GM12878 (cell line): Measurements from ENCODE around the gene NCAN. TPM values are rescaled to one million over a fixed set of nuclear protein-coding genes. Genes with fewer than 3 reads are reported as not detected.

Experiments used
- ATAC-seq: fragments of 200-7000 bp; cut with Tn5 transposase; 3 replicates; pipeline ENCODE4 v1.9.1; 2020; ENCODE audit warnings: mild to moderate bottlenecking, moderate library complexity
- BruUV-seq: library from RNA; stranded (reverse); fragments of 400-500 nt; replicated peaks from 2 replicates; lab custom pipeline; 2021; lab: Mats Ljungman, UMichigan
- CTCF ChIA-PET: fragments of 300-600 bp; sonication (Branson Sonifier 250); formaldehyde crosslinking; extraction: SDS; loops from one replicate; lab custom pipeline; 2021; ENCODE audit warnings: inconsistent platforms; lab: Yijun Ruan, JAX
- POLR2A ChIA-PET: fragments of 350-600 bp; formaldehyde crosslinking; extraction: SDS; loops from one replicate; lab custom pipeline; 2021; ENCODE audit warnings: inconsistent platforms; lab: Charles Lee
- RAD21 ChIA-PET: fragments of 300-600 bp; sonication (Branson Sonifier 250); formaldehyde crosslinking; loops from one replicate; lab custom pipeline; 2023; ENCODE audit warnings: antibody characterized with exemption; ENCODE audit not compliant: unreplicated experiment; lab: Charles Lee
- SMC1A ChIA-PET: fragments of 300-600 bp; sonication (Branson Sonifier 250); formaldehyde crosslinking; loops from one replicate; lab custom pipeline; 2023; ENCODE audit not compliant: unreplicated experiment, uncharacterized antibody; lab: Charles Lee
- DNase-seq: peaks from one replicate; pipeline ENCODE4 v3.0.0-alpha.2; 2011; ENCODE audit warnings: low read depth, low spot score
- FAIRE-seq: peaks from 3 replicates; lab custom pipeline; 2011; peaks lifted over from hg19 to GRCh38; lab: Jason Lieb, UNC
- H2AFZ ChIP-seq: 2 replicates; pipeline ENCODE4 v1.6.0; 2011; ENCODE audit warnings: low read depth, low read length, control low read depth; ENCODE audit not compliant: control insufficient read depth
- H3K27ac ChIP-seq: 2 replicates; pipeline ENCODE4 v1.5.1; 2011; ENCODE audit warnings: control low read depth; ENCODE audit not compliant: control insufficient read depth, insufficient read depth
- H3K27me3 ChIP-seq, 2 experiments: replicated peaks in 1 of 2; 2 replicates each; pipeline versions ENCODE4 v1.6.0 to v1.6.1; 2011; ENCODE audit warnings: low read length in 1 of 2; ENCODE audit not compliant: control insufficient read depth in 2 of 2, insufficient read depth in 2 of 2
- H3K36me3 ChIP-seq, 2 experiments: 2 replicates each; pipeline ENCODE4 v1.5.1; 2011; ENCODE audit warnings: low read length in 1 of 2; ENCODE audit not compliant: control insufficient read depth in 2 of 2, insufficient read depth in 2 of 2
- H3K4me1 ChIP-seq: 2 replicates; pipeline ENCODE4 v1.6.1; 2011; ENCODE audit warnings: mild to moderate bottlenecking, low read length, moderate library complexity, mixed read lengths; ENCODE audit not compliant: control insufficient read depth, insufficient read depth
- H3K4me2 ChIP-seq: 2 replicates; pipeline ENCODE4 v1.6.0; 2011; ENCODE audit warnings: control low read depth; ENCODE audit not compliant: control insufficient read depth, insufficient read depth
- H3K4me3 ChIP-seq: fragments of 200-600 bp; sonication (generic); 2 replicates; pipeline ENCODE4 v1.5.1; 2016
- H3K79me2 ChIP-seq: 2 replicates; pipeline ENCODE4 v1.6.0; 2011; ENCODE audit warnings: low read length; ENCODE audit not compliant: control insufficient read depth, insufficient read depth
- H3K9ac ChIP-seq: 2 replicates; pipeline ENCODE4 v1.8.0; 2011; ENCODE audit warnings: low read length, control low read depth, mixed read lengths; ENCODE audit not compliant: control insufficient read depth, insufficient read depth
- H3K9me3 ChIP-seq: replicated peaks from 3 replicates; pipeline ENCODE4 v1.5.1; 2011; ENCODE audit warnings: mild to moderate bottlenecking, low read length; ENCODE audit not compliant: control insufficient read depth, insufficient read depth
- H4K20me1 ChIP-seq: 2 replicates; pipeline ENCODE4 v1.6.0; 2011; ENCODE audit not compliant: control insufficient read depth, insufficient read depth
- EP300 ChIP-seq, 2 experiments: fragments of 150-350 bp in 1 of 2; IDR thresholded peaks; 2 replicates each; pipeline ENCODE4 v1.6.1; 2011 to 2012; ENCODE audit warnings: low read depth in 2 of 2, low read length in 2 of 2, borderline replicate concordance in 1 of 2, improper control_type of control experiment in 1 of 2, inconsistent platforms in 1 of 2; ENCODE audit not compliant: control insufficient read depth in 1 of 2
- WGBS: methylation state at CpG from one replicate; pipeline ENCODE4 v1.1.6; 2016; ENCODE audit warnings: low lambda C conversion rate; ENCODE audit not compliant: insufficient replicate concordance, insufficient coverage; ENCODE audit errors: missing lambda C conversion rate; 5-methylcytosine and 5-hydroxymethylcytosine counted together
- in situ Hi-C: fragments of 300-500 bp; cut with MboI; formaldehyde crosslinking; loops from 9 replicates; pipeline ENCODE4 v1.14.3; 2018; ENCODE audit warnings: mixed read lengths
- intact Hi-C: fragments of 100-400 bp; cut with micrococcal nuclease; formaldehyde crosslinking; loops from one replicate; pipeline ENCODE4 v1.14.2; 2022; ENCODE audit not compliant: unreplicated experiment
- polyA plus RNA-seq, 11 experiments: library from polyadenylated mRNA; depleted of rRNA in 4 of 11; unstranded in 6 of 11; stranded (reverse) in 5 of 11; fragments of >200 nt; fragmentation: Nextera tagmentation in 4 of 11; fragmentation: Illumina TruSeq in 1 of 11; extraction: Ambion mirVana in 4 of 11; extraction: Trizol in 1 of 11; gene quantifications; 1 replicate in 1 of 11; 2 replicates in 10 of 11; pipeline versions ENCODE4 v1.2.1 to v1.2.3, GENCODE V29; 2011 to 2016; ENCODE audit warnings: inconsistent platforms in 2 of 11, missing spikeins in 2 of 11, low read depth in 1 of 11
- small RNA-seq: library from RNA; depleted of rRNA; stranded (forward); fragments of <200 nt; gene quantifications from one replicate; pipeline ENCODE3, GENCODE V24; 2014
- total RNA-seq, 4 experiments: library from RNA; depleted of rRNA in 3 of 4; stranded (reverse); fragments of >200 nt in 3 of 4; fragmentation: Illumina TruSeq in 1 of 4; extraction: Trizol in 1 of 4; gene quantifications; 2 replicates each; pipeline versions ENCODE4 v1.2.1 to v1.2.3, GENCODE V29; 2013 to 2021
- TF ChIP-seq, protein P1 (sequence below): fragments of 450-650 bp; IDR thresholded peaks from 2 replicates; pipeline ENCODE4 v1.6.1; 2016; ENCODE audit warnings: mild to moderate bottlenecking

NCAN gene
- total and polyA plus RNA-seq, 10 of the 15 experiments (the other 5 are each of a cell fraction or from before 2014, with no cell fraction given), result 0.02 to 0.34 (median 0.12) TPM; not detected in 1

DNA sequence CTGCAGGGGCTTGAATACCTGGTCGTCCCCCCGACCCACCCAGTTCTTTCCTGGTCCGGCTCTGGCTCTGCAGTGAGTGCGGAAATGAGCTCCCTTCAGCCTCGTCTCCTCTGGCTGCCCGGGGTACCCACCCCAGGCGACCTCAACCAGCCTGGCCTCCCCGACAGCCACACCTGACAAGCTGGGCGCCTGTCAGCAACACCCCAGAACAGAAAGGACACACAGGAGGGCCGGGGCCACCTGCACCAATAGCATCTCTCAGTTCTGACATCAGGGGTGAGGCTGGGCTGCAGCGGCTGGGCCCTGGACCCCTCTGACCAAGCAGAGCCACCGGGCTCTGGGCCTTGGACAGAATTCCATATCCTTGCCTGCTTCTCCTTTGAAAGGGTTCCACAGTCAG, 88.9 kb downstream of the NCAN start:
- no peak overlapping the region for H3K27ac ChIP-seq
- DNase-seq (no peak), FAIRE-seq (no peak), ATAC-seq (no peak)
- BruUV-seq, result no TSS peak
- ChIA-PET CTCF (no interaction called here), SMC1A (no interaction called here), POLR2A (no interaction called here), RAD21 (no interaction called here)
- H3K4me1 ChIP-seq, result no peaks in the 10 kb centered on the region
- TF ChIP-seq, protein P1, sequence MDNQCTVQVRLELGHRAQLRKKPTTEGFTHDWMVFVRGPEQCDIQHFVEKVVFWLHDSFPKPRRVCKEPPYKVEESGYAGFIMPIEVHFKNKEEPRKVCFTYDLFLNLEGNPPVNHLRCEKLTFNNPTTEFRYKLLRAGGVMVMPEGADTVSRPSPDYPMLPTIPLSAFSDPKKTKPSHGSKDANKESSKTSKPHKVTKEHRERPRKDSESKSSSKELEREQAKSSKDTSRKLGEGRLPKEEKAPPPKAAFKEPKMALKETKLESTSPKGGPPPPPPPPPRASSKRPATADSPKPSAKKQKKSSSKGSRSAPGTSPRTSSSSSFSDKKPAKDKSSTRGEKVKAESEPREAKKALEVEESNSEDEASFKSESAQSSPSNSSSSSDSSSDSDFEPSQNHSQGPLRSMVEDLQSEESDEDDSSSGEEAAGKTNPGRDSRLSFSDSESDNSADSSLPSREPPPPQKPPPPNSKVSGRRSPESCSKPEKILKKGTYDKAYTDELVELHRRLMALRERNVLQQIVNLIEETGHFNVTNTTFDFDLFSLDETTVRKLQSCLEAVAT, result no peak
- TF ChIP-seq EP300 (IDR thresholded peaks at IDR 0.05; ENCODE audit: borderline replicate concordance in 1 of 2, control insufficient read depth in 1 of 2, low read depth in 2 of 2, low read length in 2 of 2), result no peak
- H3K4me2 ChIP-seq, result no peak overlapping the region
- no peak overlapping the region for H2AFZ ChIP-seq
- no peaks in the 10 kb centered on the region for H3K27me3 ChIP-seq
- no peak overlapping the region for H3K4me3 ChIP-seq
- no peaks in the 10 kb centered on the region for H4K20me1 ChIP-seq
- H3K79me2 ChIP-seq, result no peaks in the 10 kb centered on the region
- peaks cover 13 to 24% of the 10 kb centered on the region in 2 experiments; a peak in 3 of 4 replicates for H3K36me3 ChIP-seq
- in situ Hi-C loops, result no loop called here
- H3K9me3 ChIP-seq, result no peaks in the 10 kb centered on the region
- intact Hi-C loops, result no loop called here
- H3K9ac ChIP-seq, result no peak overlapping the region
- 99% methylated on average over 12 of the region's 12 CpGs for WGBS

Small RNA genes within 50 kb of the gene (small RNA-seq; reads per million reads assigned to genes)
- not detected for gene RNU6-1028P

Other genes with a start within 250 kb of the NCAN start
Only the 7 nearest of the 12 such genes appear.
- 27.6 and 32.1 TPM in 2 replicates for gene TMEM161A, start 73.5 kb upstream of the NCAN start, total RNA-seq (2014; rRNA removed)
- 8.4 and 9.1 TPM in 2 replicates for gene TMEM161A, start 73.5 kb upstream of the NCAN start, total RNA-seq (2014; rRNA removed; fragmentation: Illumina TruSeq; extraction: Trizol)
- gene TMEM161A, start 73.5 kb upstream of the NCAN start, total RNA-seq (2021), result 27.7 and 28.3 TPM in 2 replicates
- gene TMEM161A, start 73.5 kb upstream of the NCAN start, polyA plus RNA-seq (2011; rRNA removed), result 5.7 and 16.4 TPM in 2 replicates
- gene TMEM161A, start 73.5 kb upstream of the NCAN start, polyA plus RNA-seq (2014; fragmentation: Illumina TruSeq; extraction: Trizol), result 0.79 and 7.3 TPM in 2 replicates
- gene TMEM161A, start 73.5 kb upstream of the NCAN start, polyA plus RNA-seq (2014; fragmentation: Nextera tagmentation; extraction: Ambion mirVana), result 1 to 10 TPM; 1.1 to 2.0 TPM
- 37.1 and 43.9 TPM in 2 replicates for gene TMEM161A, start 73.5 kb upstream of the NCAN start, polyA plus RNA-seq (2014; rRNA removed)
- gene TMEM161A, start 73.5 kb upstream of the NCAN start, polyA plus RNA-seq (2016; fragmentation: Nextera tagmentation; extraction: Ambion mirVana), result 10 to 100 TPM; 21.6 to 24.6 TPM
- 13.6 and 17.9 TPM in 2 replicates for gene MEF2B, start 41.7 kb upstream of the NCAN start, total RNA-seq (2014; rRNA removed)
- 6.4 and 7.6 TPM in 2 replicates for gene MEF2B, start 41.7 kb upstream of the NCAN start, total RNA-seq (2014; rRNA removed; fragmentation: Illumina TruSeq; extraction: Trizol)
- gene MEF2B, start 41.7 kb upstream of the NCAN start, total RNA-seq (2021), result 33.0 and 36.6 TPM in 2 replicates
- 0.69 and 1.8 TPM in 2 replicates for gene MEF2B, start 41.7 kb upstream of the NCAN start, polyA plus RNA-seq (2011; rRNA removed)
- gene MEF2B, start 41.7 kb upstream of the NCAN start, polyA plus RNA-seq (2014; fragmentation: Illumina TruSeq; extraction: Trizol), result 4.2 and 10.0 TPM in 2 replicates
- gene MEF2B, start 41.7 kb upstream of the NCAN start, polyA plus RNA-seq (2014; fragmentation: Nextera tagmentation; extraction: Ambion mirVana), result under 1 TPM; 0.09 to 0.21 TPM
- gene MEF2B, start 41.7 kb upstream of the NCAN start, polyA plus RNA-seq (2014; rRNA removed), result 22.7 and 33.8 TPM in 2 replicates
- 10 to 100 TPM in 1 of 2 experiments, 1 to 10 TPM in 1; 7.8 to 11.3 TPM for gene MEF2B, start 41.7 kb upstream of the NCAN start, polyA plus RNA-seq (2016; fragmentation: Nextera tagmentation; extraction: Ambion mirVana)
- gene BORCS8, start 19.8 kb upstream of the NCAN start, total RNA-seq (2014; rRNA removed), result 31.1 and 33.5 TPM in 2 replicates
- 14.9 TPM in 2 replicates for gene BORCS8, start 19.8 kb upstream of the NCAN start, total RNA-seq (2014; rRNA removed; fragmentation: Illumina TruSeq; extraction: Trizol)
- 25.8 and 27.1 TPM in 2 replicates for gene BORCS8, start 19.8 kb upstream of the NCAN start, total RNA-seq (2021)
- gene BORCS8, start 19.8 kb upstream of the NCAN start, polyA plus RNA-seq (2011; rRNA removed), result 5.3 and 13.7 TPM in 2 replicates
- 8.6 and 19.6 TPM in 2 replicates for gene BORCS8, start 19.8 kb upstream of the NCAN start, polyA plus RNA-seq (2014; fragmentation: Illumina TruSeq; extraction: Trizol)
- 1 to 10 TPM; 3.7 to 6.0 TPM for gene BORCS8, start 19.8 kb upstream of the NCAN start, polyA plus RNA-seq (2014; fragmentation: Nextera tagmentation; extraction: Ambion mirVana)
- 30.8 and 31.5 TPM in 2 replicates for gene BORCS8, start 19.8 kb upstream of the NCAN start, polyA plus RNA-seq (2014; rRNA removed)
- gene BORCS8, start 19.8 kb upstream of the NCAN start, polyA plus RNA-seq (2016; fragmentation: Nextera tagmentation; extraction: Ambion mirVana), result 10 to 100 TPM; 39.0 to 40.3 TPM
- 98.3 and 125 TPM in 2 replicates for gene RFXANK, start 19.7 kb upstream of the NCAN start, total RNA-seq (2014; rRNA removed)
- gene RFXANK, start 19.7 kb upstream of the NCAN start, total RNA-seq (2014; rRNA removed; fragmentation: Illumina TruSeq; extraction: Trizol), result 81.0 and 88.1 TPM in 2 replicates
- gene RFXANK, start 19.7 kb upstream of the NCAN start, total RNA-seq (2021), result 113 and 118 TPM in 2 replicates
- gene RFXANK, start 19.7 kb upstream of the NCAN start, polyA plus RNA-seq (2011; rRNA removed), result 35.0 and 73.8 TPM in 2 replicates
- gene RFXANK, start 19.7 kb upstream of the NCAN start, polyA plus RNA-seq (2014; fragmentation: Illumina TruSeq; extraction: Trizol), result 40.2 and 89.4 TPM in 2 replicates
- 10 to 100 TPM; 70.8 TPM for gene RFXANK, start 19.7 kb upstream of the NCAN start, polyA plus RNA-seq (2014; fragmentation: Nextera tagmentation; extraction: Ambion mirVana)
- gene RFXANK, start 19.7 kb upstream of the NCAN start, polyA plus RNA-seq (2014; rRNA removed), result 102 and 126 TPM in 2 replicates
- gene RFXANK, start 19.7 kb upstream of the NCAN start, polyA plus RNA-seq (2016; fragmentation: Nextera tagmentation; extraction: Ambion mirVana), result 100 to 1,000 TPM; 108 to 119 TPM
- gene NR2C2AP, start 8.5 kb upstream of the NCAN start, total RNA-seq (2014; rRNA removed), result 22.4 and 23.9 TPM in 2 replicates
- gene NR2C2AP, start 8.5 kb upstream of the NCAN start, total RNA-seq (2014; rRNA removed; fragmentation: Illumina TruSeq; extraction: Trizol), result 19.7 and 22.5 TPM in 2 replicates
- 27.8 and 28.5 TPM in 2 replicates for gene NR2C2AP, start 8.5 kb upstream of the NCAN start, total RNA-seq (2021)
- gene NR2C2AP, start 8.5 kb upstream of the NCAN start, polyA plus RNA-seq (2011; rRNA removed), result 13.0 and 22.0 TPM in 2 replicates
- 13.6 and 21.5 TPM in 2 replicates for gene NR2C2AP, start 8.5 kb upstream of the NCAN start, polyA plus RNA-seq (2014; fragmentation: Illumina TruSeq; extraction: Trizol)
- 10 to 100 TPM; 43.3 to 44.8 TPM for gene NR2C2AP, start 8.5 kb upstream of the NCAN start, polyA plus RNA-seq (2014; fragmentation: Nextera tagmentation; extraction: Ambion mirVana)
- gene NR2C2AP, start 8.5 kb upstream of the NCAN start, polyA plus RNA-seq (2014; rRNA removed), result 31.0 and 33.7 TPM in 2 replicates
- 10 to 100 TPM; 28.4 to 29.0 TPM for gene NR2C2AP, start 8.5 kb upstream of the NCAN start, polyA plus RNA-seq (2016; fragmentation: Nextera tagmentation; extraction: Ambion mirVana)
- 0.34 TPM in 1 of 2 replicates, not detected in the other for gene TM6SF2, start 61.3 kb downstream of the NCAN start, total RNA-seq (2014; rRNA removed)
- gene TM6SF2, start 61.3 kb downstream of the NCAN start, total RNA-seq (2014; rRNA removed; fragmentation: Illumina TruSeq; extraction: Trizol), result not detected in 2 replicates
- gene TM6SF2, start 61.3 kb downstream of the NCAN start, total RNA-seq (2021), result not detected in 2 replicates
- not detected in 2 replicates for gene TM6SF2, start 61.3 kb downstream of the NCAN start, polyA plus RNA-seq (2011; rRNA removed)
- gene TM6SF2, start 61.3 kb downstream of the NCAN start, polyA plus RNA-seq (2014; fragmentation: Illumina TruSeq; extraction: Trizol), result not detected in 2 replicates
- gene TM6SF2, start 61.3 kb downstream of the NCAN start, polyA plus RNA-seq (2014; fragmentation: Nextera tagmentation; extraction: Ambion mirVana), result not detected
- not detected in 2 replicates for gene TM6SF2, start 61.3 kb downstream of the NCAN start, polyA plus RNA-seq (2014; rRNA removed)
- gene TM6SF2, start 61.3 kb downstream of the NCAN start, polyA plus RNA-seq (2016; fragmentation: Nextera tagmentation; extraction: Ambion mirVana), result not detected
- 28.5 and 38.4 TPM in 2 replicates for gene SUGP1, start 108.6 kb downstream of the NCAN start, total RNA-seq (2014; rRNA removed)
- gene SUGP1, start 108.6 kb downstream of the NCAN start, total RNA-seq (2014; rRNA removed; fragmentation: Illumina TruSeq; extraction: Trizol), result 27.9 and 28.8 TPM in 2 replicates
- 53.9 and 62.4 TPM in 2 replicates for gene SUGP1, start 108.6 kb downstream of the NCAN start, total RNA-seq (2021)
- gene SUGP1, start 108.6 kb downstream of the NCAN start, polyA plus RNA-seq (2011; rRNA removed), result 28.4 and 38.4 TPM in 2 replicates
- 19.8 and 37.7 TPM in 2 replicates for gene SUGP1, start 108.6 kb downstream of the NCAN start, polyA plus RNA-seq (2014; fragmentation: Illumina TruSeq; extraction: Trizol)
- 1 to 10 TPM; 1.6 to 3.6 TPM for gene SUGP1, start 108.6 kb downstream of the NCAN start, polyA plus RNA-seq (2014; fragmentation: Nextera tagmentation; extraction: Ambion mirVana)
- 51.4 and 55.6 TPM in 2 replicates for gene SUGP1, start 108.6 kb downstream of the NCAN start, polyA plus RNA-seq (2014; rRNA removed)
- gene SUGP1, start 108.6 kb downstream of the NCAN start, polyA plus RNA-seq (2016; fragmentation: Nextera tagmentation; extraction: Ambion mirVana), result 10 to 100 TPM; 64.8 to 70.2 TPM